Type B pancreatic cell (in vitro differentiated cells): Measurements from ENCODE around the gene NDUFS4. TPM values are rescaled to one million over a fixed set of nuclear protein-coding genes. Genes with fewer than 3 reads are reported as not detected.

Experiments
- DNase-seq: peaks from one replicate; pipeline ENCODE4 v3.0.0; 2021; ENCODE audit warnings: mixed read lengths; ENCODE audit not compliant: unreplicated experiment; ENCODE audit errors: extremely low spot score
- H3K27ac Mint-ChIP-seq: 2 replicates; pipeline ENCODE4 v1.8.0; 2021; ENCODE audit warnings: mild to moderate bottlenecking, mixed read lengths
- H3K27me3 Mint-ChIP-seq: 2 replicates; pipeline ENCODE4 v1.8.0; 2021; ENCODE audit warnings: mixed read lengths
- H3K36me3 Mint-ChIP-seq: 2 replicates; pipeline ENCODE4 v1.8.0; 2021; ENCODE audit warnings: mixed read lengths
- H3K4me1 Mint-ChIP-seq: one replicate; pipeline ENCODE4 v1.8.0; 2021; ENCODE audit warnings: mixed read lengths; ENCODE audit not compliant: unreplicated experiment
- H3K4me3 Mint-ChIP-seq: 2 replicates; pipeline ENCODE4 v1.8.0; 2021; ENCODE audit warnings: mild to moderate bottlenecking, mixed read lengths
- H3K9me3 Mint-ChIP-seq: 2 replicates; pipeline ENCODE4 v1.8.0; 2021; ENCODE audit warnings: mixed read lengths
- CTCF ChIP-seq: fragments of 200-600 bp; sonication (generic); conservative IDR thresholded peaks from 2 replicates; pipeline ENCODE4 v1.5.0; 2021; ENCODE audit warnings: antibody characterized with exemption, mild to moderate bottlenecking
- total RNA-seq: library from RNA; stranded (reverse); gene quantifications from 2 replicates; pipeline ENCODE4 v1.2.1, GENCODE V29; 2021; ENCODE audit warnings: low replicate concordance

NDUFS4 gene
- total RNA-seq, 1 donor from 2014 or later, result 73.4 TPM

DNA sequence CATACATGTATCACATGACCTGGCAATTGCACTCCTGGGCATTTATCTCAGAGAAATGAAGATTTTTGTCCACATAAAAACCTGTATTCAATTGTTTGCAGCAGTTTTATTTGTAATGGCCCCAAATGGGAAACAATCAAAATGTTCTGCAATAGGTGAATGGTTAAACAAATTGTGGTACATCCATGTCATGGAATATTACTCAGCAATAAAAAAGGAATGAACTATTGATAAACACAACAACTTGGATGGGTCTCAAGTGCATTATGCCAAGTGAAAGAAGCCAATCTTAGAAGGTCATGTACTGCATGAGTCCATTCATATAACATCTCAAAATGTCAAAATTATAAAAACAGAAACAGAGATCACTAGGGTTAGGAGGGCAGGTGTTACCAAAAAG is 1.5 kb upstream of the NDUFS4 start:
- H3K9me3 Mint-ChIP-seq, result no peaks in the 10 kb centered on the region
- peak overlapping the region; percentile 37 for H3K4me3 Mint-ChIP-seq
- DNase-seq, result no peak
- no peak for TF ChIP-seq CTCF
- H3K36me3 Mint-ChIP-seq, result peaks cover 12% of the 10 kb centered on the region
- H3K27ac Mint-ChIP-seq, result no peak overlapping the region
- H3K27me3 Mint-ChIP-seq, result peaks cover 9% of the 10 kb centered on the region
- H3K4me1 Mint-ChIP-seq, result peaks cover 14% of the 10 kb centered on the region

DNA sequence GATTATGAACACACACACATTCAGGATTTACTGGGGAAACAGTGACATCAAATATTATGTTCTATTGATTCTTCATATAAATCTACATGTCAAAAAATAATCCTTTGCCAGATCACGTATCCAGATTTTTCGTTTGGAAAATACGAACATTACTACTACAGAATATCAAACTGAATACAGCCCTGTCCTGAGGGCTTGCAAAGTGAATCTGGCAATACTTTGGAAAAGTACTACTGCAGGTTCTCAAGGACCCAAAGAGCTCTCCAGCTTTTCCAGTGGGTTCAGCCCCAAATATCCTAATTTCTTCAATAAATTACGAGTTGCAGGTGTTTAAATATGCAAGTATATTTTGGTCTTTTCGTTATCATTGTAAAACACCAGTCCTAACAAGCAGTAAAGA is 411 bp upstream of the NDUFS4 start:
- Mint-ChIP-seq H3K9me3 (no peaks in the 10 kb centered on the region), H3K4me1 (peaks cover 17% of the 10 kb centered on the region)
- no peak for DNase-seq

DNA sequence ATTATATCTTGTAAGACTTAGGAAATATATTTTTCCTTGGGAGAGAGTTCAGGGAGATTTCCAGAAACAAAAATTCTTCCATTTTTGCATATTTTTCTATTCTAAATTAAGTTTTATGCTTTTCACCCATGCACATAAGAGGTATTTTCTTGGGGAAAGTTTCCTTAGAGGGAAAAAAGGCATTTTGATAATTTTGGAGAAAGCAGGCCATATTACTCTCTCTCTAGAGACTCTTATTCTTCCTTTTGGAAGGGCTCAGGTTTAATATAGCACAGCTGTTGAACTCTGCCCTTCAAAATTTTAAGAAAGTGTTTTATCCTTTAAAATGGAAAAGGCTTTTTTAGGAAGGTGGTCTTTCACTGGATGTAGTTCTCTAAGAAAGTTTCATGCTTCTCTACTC is 8.0 kb downstream of the NDUFS4 start:
- peaks cover 5% of the 10 kb centered on the region for H3K36me3 Mint-ChIP-seq
- H3K4me3 Mint-ChIP-seq, result no peak overlapping the region
- H3K27ac Mint-ChIP-seq, result peak overlapping the region; percentile 48
- H3K4me1 Mint-ChIP-seq, result peaks cover 11% of the 10 kb centered on the region
- DNase-seq, result no peak
- no peaks in the 10 kb centered on the region for H3K9me3 Mint-ChIP-seq
- TF ChIP-seq CTCF, result no peak
- no peaks in the 10 kb centered on the region for H3K27me3 Mint-ChIP-seq

More for the DNA sequence above, 411 bp upstream of the NDUFS4 start:
- peaks cover 15% of the 10 kb centered on the region for H3K36me3 Mint-ChIP-seq
- no peak for TF ChIP-seq CTCF
- H3K27me3 Mint-ChIP-seq, result peaks cover 4% of the 10 kb centered on the region
- H3K27ac Mint-ChIP-seq, result peak overlapping the region; percentile 97
- H3K4me3 Mint-ChIP-seq, result peak overlapping the region; percentile 100

DNA sequence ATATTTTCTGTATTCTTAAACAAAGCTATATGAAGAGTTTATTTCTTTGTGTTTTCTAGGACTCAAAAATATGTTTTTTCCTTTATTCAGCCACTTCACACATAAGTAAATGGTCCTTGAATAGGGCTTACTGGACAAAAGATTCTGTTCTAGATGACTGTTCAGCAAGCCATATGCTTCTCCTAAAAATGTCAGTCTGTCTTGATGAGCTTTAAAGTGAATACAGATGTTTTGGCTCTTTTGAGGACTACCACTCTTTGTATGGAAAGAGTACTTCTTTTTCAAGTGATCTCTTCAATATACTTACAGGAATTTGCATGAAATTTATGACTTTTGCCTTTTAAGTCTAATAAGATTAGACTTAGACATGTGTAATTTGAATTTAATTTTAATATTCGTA is 8.4 kb downstream of the NDUFS4 start:
- H3K27ac Mint-ChIP-seq, result peak overlapping the region; percentile 48
- peaks cover 10% of the 10 kb centered on the region for H3K4me1 Mint-ChIP-seq
- no peak overlapping the region for H3K4me3 Mint-ChIP-seq
- peaks cover 5% of the 10 kb centered on the region for H3K36me3 Mint-ChIP-seq
- no peaks in the 10 kb centered on the region for H3K27me3 Mint-ChIP-seq
- no peak for TF ChIP-seq CTCF
- H3K9me3 Mint-ChIP-seq, result no peaks in the 10 kb centered on the region
- DNase-seq, result no peak

DNA sequence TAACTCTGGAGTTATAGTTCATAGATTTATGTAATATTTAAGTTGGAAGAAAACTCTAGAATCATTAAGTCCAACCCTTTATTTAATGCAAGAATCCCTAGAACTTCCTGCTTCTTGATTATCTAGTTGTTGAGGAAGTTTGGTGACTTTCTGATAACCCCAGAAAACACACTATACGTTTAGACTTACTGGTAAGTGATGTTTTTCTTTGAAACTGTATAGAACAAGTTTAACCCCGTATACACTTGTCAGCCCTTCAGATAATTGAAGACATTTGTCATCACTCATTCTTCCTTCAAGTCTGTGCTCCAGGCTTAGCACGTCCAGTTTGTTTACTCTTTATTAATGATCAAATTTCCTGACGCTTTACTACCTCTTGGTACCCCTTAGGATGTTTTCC is 9.0 kb downstream of the NDUFS4 start:
- Mint-ChIP-seq H3K36me3 (peaks cover 6% of the 10 kb centered on the region), H3K9me3 (no peaks in the 10 kb centered on the region), H3K4me3 (peak overlapping the region; percentile 4), H3K27me3 (no peaks in the 10 kb centered on the region), H3K27ac (peak overlapping the region; percentile 30), H3K4me1 (peaks cover 12% of the 10 kb centered on the region)
- DNase-seq, result no peak
- TF ChIP-seq CTCF, result no peak

- no peak overlapping the region for H3K4me3 Mint-ChIP-seq
- TF ChIP-seq CTCF, result no peak
- no peak overlapping the region for H3K27ac Mint-ChIP-seq
Observed at GRCh38 chr5:53571403-53571802, 11.0 kb downstream of the NDUFS4 start.

More at GRCh38 chr5:53571403-53571802, 11.0 kb downstream of the NDUFS4 start:
- Mint-ChIP-seq H3K4me1 (peaks cover 12% of the 10 kb centered on the region), H3K27me3 (no peaks in the 10 kb centered on the region), H3K9me3 (no peaks in the 10 kb centered on the region), H3K36me3 (peaks cover 9% of the 10 kb centered on the region)
- DNase-seq, result no peak
